KMS-11 (cell line): ENCODE data around the gene TNFRSF14.

Experiments used
- H2AFZ ChIP-seq: fragments of 200-600 bp; sonication (generic); 2 replicates; pipeline ENCODE4 v1.6.1; 2016; ENCODE audit warnings: antibody characterized with exemption, mixed run types, low read depth
- H3K27ac ChIP-seq: fragments of 200-600 bp; sonication (generic); 2 replicates; pipeline ENCODE4 v1.6.1; 2016; ENCODE audit warnings: mild to moderate bottlenecking, mixed run types
- H3K27me3 ChIP-seq: fragments of 200-600 bp; sonication (generic); 2 replicates; pipeline ENCODE4 v1.6.1; 2017; ENCODE audit warnings: mild to moderate bottlenecking, low read depth, mixed run types, moderate library complexity; ENCODE audit not compliant: insufficient read depth
- H3K36me3 ChIP-seq: fragments of 200-600 bp; sonication (generic); 2 replicates; pipeline ENCODE4 v1.6.1; 2017; ENCODE audit warnings: mild to moderate bottlenecking, mixed run types; ENCODE audit not compliant: insufficient read depth
- H3K4me1 ChIP-seq: fragments of 200-600 bp; sonication (generic); 2 replicates; pipeline ENCODE4 v1.6.1; 2016; ENCODE audit warnings: mild to moderate bottlenecking, low read depth, mixed run types; ENCODE audit not compliant: poor library complexity, severe bottlenecking
- H3K4me2 ChIP-seq: fragments of 200-600 bp; sonication (generic); 2 replicates; pipeline ENCODE4 v1.7.0; 2016; ENCODE audit warnings: mild to moderate bottlenecking, mixed run types
- H3K4me3 ChIP-seq: fragments of 200-600 bp; sonication (generic); IDR thresholded peaks from 2 replicates; pipeline ENCODE4 v1.6.1; 2017; ENCODE audit warnings: low read depth, low read length, mixed read lengths; ENCODE audit not compliant: insufficient read depth
- H3K79me2 ChIP-seq: fragments of 200-600 bp; sonication (generic); 2 replicates; pipeline ENCODE4 v1.6.1; 2016; ENCODE audit warnings: low read depth, mixed run types; ENCODE audit not compliant: insufficient read depth
- H3K9ac ChIP-seq: fragments of 200-600 bp; sonication (generic); 2 replicates; pipeline ENCODE4 v1.6.1; 2016; ENCODE audit warnings: mild to moderate bottlenecking, mixed run types
- H4K20me1 ChIP-seq: fragments of 200-600 bp; sonication (generic); 2 replicates; pipeline ENCODE4 v1.6.1; 2016; ENCODE audit warnings: mild to moderate bottlenecking, mixed run types; ENCODE audit not compliant: insufficient read depth
- CTCF ChIP-seq: fragments of 200-600 bp; sonication (generic); conservative IDR thresholded peaks from 2 replicates; pipeline ENCODE4 v1.6.1; 2017; ENCODE audit warnings: low read depth, mild to moderate bottlenecking, antibody characterized with exemption, low read length, moderate library complexity, mixed read lengths

The TNFRSF14 gene

GRCh38 chr1:2533365-2533764 lies 22.8 kb upstream of the TNFRSF14 start:
- Histone ChIP-seq H3K27me3 (peaks cover 86% of the 10 kb centered on the region), H3K36me3 (no peaks in the 10 kb centered on the region), H3K79me2 (no peaks in the 10 kb centered on the region), H3K27ac (no peak overlapping the region), H3K4me3 (no peak overlapping the region), H4K20me1 (no peaks in the 10 kb centered on the region), H2AFZ (no peak overlapping the region), H3K4me2 (no peak overlapping the region), H3K9ac (no peak overlapping the region), H3K4me1 (no peaks in the 10 kb centered on the region)
- TF ChIP-seq CTCF: no peak

GRCh38 chr1:2534315-2534686 lies 21.9 kb upstream of the TNFRSF14 start:
- Histone ChIP-seq H3K4me1 (no peaks in the 10 kb centered on the region), H3K4me3 (no peak overlapping the region), H3K79me2 (no peaks in the 10 kb centered on the region), H3K27me3 (peaks cover 77% of the 10 kb centered on the region), H3K9ac (no peak overlapping the region), H3K27ac (no peak overlapping the region), H2AFZ (no peak overlapping the region), H4K20me1 (no peaks in the 10 kb centered on the region), H3K36me3 (no peaks in the 10 kb centered on the region), H3K4me2 (no peak overlapping the region)
- no peak for TF ChIP-seq CTCF

DNA sequence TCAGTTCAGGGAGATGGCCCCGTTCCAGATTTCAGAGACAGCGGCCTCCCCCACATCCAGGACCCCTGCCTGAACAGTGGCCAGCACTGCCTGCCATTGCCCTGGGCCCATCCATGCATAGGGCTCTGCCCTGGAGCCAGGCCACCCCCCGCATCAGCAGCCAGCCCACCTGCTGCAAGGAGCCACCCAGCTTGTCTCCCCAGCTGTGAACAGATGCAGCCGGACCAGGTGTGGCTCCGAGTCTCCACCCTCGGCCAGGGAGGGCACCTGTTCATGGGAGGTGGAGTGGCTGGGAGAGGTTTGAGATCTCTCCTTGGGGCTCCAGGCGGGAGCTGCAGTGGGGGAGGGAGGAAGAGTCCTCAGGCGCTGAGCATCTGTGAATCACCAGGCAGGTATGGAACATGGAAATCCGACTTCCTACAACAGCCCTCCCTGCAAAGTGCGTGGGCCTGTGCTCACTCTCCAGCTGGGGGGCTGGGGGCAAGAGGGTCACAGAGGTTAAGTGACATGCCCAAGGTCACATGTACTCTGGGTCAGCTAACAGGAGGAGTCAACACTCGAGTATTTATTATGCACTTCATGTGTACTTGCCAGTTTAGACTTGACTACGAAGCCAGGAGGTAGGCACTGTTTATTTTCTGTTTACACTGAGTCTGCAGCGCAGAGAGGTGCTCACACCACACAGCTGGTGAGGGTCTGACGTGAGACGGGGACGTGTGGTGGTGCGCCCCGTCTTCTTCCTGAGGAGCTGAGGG lies 21.3 kb upstream of the TNFRSF14 start:
- Histone ChIP-seq H3K27ac (no peak overlapping the region), H3K27me3 (peaks cover 73% of the 10 kb centered on the region), H3K9ac (no peak overlapping the region), H3K4me3 (no peak overlapping the region), H4K20me1 (no peaks in the 10 kb centered on the region), H2AFZ (no peak overlapping the region), H3K36me3 (no peaks in the 10 kb centered on the region), H3K4me1 (no peaks in the 10 kb centered on the region), H3K79me2 (no peaks in the 10 kb centered on the region), H3K4me2 (no peak overlapping the region)
- no peak for TF ChIP-seq CTCF

DNA sequence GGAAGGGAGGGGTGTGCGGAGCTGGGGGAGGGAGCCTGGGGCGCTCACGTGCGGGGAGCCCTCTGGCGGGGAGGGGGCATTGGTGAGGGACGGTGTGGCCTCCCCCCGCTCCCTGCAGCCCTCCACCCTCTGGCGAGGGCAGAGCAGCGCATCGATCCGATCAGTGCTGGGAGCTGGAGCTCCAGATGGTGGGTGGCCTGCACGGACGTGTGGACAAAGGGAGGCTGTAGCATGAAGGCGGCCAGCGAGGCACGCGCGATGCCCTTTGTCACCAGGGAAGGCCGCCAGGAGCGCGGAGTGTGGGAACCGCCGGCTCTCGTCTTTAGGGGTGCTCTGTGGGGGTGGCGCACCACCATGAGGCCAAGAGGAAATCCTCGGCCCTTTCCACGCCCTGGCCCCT lies 20.7 kb upstream of the TNFRSF14 start:
- H3K4me1 ChIP-seq: no peaks in the 10 kb centered on the region
- no peak overlapping the region for H3K27ac ChIP-seq

More for the DNA sequence above, 20.7 kb upstream of the TNFRSF14 start:
- no peaks in the 10 kb centered on the region for H3K36me3 ChIP-seq
- no peak overlapping the region for H3K9ac ChIP-seq
- H4K20me1 ChIP-seq: no peaks in the 10 kb centered on the region
- no peak overlapping the region for H3K4me3 ChIP-seq
- no peak overlapping the region for H3K4me2 ChIP-seq
- no peak overlapping the region for H2AFZ ChIP-seq
- TF ChIP-seq CTCF: no peak
- H3K79me2 ChIP-seq: no peaks in the 10 kb centered on the region
- H3K27me3 ChIP-seq: peaks cover 72% of the 10 kb centered on the region
